ENCODE results near the gene FGA.

The FGA gene

GRCh38 chr4:154590329-154591006 lies at the start of gene FGA:
TSS of gene FGA (minus strand) at chr4:154590742. CDS start at chr4:154590687, 55 bp downstream.
- DNase-seq = no peak

GRCh38 chr4:154634058-154634457 lies 43.5 kb upstream of the FGA start:
- no peak for DNase-seq

DNA sequence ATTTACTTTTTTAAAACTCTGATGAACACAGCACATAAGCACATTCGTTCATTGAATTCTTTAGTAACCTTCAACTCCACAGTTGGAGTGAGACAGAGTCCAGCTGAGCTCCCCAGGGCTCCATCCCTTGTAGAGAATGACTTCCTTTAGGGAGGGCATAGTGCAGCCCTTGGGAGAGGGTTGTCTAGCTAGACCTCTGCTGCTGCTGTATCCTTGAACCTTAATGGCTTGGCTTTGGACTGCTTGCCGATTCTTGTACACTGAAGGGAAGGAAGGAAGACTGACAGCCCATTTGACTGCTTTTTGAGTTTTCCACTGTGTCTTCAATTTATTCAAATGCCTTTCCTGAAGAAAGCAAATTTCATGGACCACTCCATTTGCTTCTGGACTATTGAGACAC lies 41.3 kb upstream of the FGA start:
- no peak for DNase-seq

DNA sequence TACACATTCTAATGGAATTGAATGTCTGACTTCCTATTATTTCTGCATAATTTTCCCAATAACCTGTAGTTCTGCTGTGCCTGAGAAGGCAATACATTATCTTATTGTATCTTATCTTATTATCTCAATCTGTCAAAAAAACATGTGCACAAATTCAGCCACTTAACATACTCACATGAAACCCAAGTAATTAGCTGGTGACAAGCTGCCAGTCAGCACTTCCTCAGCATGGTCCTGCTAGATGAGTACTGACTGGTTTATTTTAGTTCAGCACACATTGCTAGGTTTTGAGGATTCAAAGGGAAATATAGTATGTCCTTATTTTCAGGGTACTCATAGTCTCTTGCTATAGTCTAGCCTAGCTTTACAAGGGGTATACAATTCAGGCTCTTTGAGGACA lies 39.8 kb upstream of the FGA start:
- no peak for DNase-seq

DNA sequence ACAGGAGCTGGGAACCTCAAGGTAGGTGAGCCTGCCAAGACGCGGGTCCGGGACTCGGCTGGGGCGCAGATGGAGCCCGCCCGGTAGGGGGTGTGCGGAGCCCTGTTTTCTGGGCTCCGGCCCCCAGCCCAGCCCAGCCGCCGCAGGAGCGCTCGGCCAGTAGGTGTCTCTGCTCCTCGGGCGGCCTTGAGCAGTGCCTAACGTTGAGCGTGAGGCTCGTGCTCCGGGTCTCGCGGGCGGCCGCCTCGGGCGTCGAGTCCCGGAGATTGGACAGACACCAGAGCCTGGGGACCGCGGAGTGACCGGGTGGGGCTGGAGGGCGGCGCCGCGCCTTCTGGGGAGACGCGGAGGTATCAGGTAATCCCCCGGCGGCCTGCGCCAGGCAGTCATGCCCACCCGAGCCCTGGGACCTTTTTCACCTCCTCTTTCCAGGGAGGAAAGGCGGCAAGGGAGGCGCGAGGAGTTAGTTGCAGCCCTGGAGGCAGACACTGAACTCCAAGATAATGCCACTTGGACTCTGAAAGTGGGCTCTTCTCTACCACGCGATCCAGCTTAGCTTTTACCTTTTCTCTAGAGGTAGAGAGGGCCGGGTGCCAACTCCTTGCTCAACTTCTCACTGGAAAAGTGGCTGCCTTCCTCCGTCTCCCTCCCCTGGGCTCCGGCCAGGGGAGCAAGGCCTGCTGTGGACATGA lies 36.4 kb upstream of the FGA start:
- DNase-seq = peak; percentile 37

DNA sequence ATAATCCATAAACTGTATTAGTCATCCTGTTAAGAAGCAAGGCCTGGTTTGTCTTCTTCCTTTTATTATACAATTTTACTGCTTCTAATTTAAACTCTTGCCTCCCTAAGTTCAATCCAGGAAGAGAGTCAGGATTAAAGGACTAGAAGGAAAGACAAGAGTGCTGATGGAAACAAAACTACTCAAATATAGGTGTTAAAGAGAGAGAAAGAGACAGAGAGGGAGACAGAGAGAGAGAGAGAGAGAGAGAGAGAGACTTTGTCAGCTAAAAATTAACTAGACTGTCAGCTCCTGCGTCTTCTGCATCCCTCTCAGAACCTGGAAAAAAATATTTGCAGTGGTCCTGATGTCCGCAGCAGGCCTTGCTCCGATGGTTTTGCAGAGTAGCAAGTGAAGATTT lies 35.4 kb upstream of the FGA start:
- DNase-seq = no peak

DNA sequence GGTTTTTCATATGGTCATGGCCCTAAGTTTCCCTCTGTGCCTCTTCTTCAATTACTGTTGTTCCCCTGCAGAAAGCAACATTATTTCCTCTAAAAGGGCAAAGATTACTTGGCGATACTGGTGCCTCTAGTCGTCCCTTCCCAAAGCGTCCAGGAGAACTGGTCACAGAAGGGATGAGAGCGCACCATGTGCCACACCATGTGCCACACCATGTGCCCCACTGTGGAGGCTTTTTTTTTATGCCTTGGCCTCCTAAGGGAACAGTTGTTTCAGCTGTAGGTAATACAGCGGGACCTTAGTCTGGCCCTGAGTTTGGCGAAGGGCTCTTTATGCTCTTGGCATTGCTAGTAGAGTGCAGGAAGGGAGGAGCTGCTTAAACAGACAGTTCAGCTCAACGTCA lies 33.5 kb upstream of the FGA start:
- no peak for DNase-seq

- DNase-seq = no peak
Observed at GRCh38 chr4:154623436-154623835, 32.9 kb upstream of the FGA start.

- peak; percentile 18 for DNase-seq
Observed at GRCh38 chr4:154622598-154622997, 32.1 kb upstream of the FGA start.

DNA sequence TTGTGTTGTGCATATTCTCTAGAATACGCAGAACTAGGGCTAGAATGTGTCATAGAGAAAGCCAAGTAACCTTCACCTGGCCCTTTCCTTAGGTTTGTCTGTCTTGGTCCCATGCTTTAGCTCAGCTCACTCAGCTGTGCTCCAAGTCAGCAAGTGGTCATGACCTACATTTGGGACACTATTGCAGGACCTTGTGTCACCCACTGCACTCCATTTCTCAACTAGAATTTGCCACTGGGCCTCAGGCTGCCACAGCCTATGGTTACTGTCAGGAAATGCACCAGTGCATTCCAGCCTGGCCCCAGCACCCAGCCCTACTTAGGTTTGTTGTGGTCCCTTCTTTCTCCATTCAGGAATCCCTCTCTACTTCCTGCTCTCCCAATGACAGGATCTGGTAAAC lies 29.6 kb upstream of the FGA start:
- no peak for DNase-seq

- DNase-seq = no peak
Observed at GRCh38 chr4:154618708-154619315, 28.3 kb upstream of the FGA start.

DNA sequence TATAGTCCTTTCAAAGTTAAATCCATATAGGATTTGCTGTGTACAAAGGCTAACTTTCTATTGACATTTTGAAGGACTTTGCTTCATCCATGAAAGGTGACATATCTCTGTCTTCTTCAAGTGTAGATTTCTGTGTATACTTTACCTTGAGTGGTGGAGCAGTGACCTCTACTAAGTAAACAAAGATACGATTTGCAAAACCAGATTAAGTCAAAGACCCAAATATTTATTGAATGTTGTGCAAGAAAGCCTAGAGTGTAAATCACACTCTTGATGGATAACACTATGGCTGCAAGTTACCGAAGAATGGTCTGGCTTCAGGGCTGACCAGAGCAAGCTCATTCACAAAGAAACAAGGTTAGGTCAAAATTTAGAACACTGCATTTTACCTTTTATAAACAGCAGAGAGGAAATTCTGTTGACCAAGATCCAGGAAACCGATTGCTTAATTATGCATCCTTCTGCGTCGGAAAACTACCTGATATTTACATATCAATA lies 27.3 kb upstream of the FGA start:
- DNase-seq = no peak

- no peak for DNase-seq
Observed at GRCh38 chr4:154616731-154617130, 26.2 kb upstream of the FGA start.

DNA sequence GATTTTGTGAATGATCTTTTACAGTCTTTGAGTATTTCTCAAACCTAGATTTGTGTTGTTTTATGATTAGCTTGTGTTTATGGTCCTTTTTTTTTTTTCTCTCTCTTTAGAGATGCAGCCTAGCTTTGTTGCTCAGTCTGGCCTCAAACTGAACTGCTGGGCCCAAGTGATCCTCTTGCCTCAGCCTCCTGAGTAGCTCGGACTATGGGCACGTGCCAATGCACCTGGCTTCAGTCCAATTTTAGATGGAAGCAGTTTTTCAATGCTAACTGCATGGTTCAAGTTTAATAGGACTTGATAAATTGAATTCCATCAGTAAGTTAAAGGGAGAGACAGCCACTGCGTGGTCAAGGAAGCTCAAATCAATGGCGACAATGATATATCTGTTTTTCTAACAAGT lies 25.7 kb upstream of the FGA start:
- DNase-seq = no peak

DNA sequence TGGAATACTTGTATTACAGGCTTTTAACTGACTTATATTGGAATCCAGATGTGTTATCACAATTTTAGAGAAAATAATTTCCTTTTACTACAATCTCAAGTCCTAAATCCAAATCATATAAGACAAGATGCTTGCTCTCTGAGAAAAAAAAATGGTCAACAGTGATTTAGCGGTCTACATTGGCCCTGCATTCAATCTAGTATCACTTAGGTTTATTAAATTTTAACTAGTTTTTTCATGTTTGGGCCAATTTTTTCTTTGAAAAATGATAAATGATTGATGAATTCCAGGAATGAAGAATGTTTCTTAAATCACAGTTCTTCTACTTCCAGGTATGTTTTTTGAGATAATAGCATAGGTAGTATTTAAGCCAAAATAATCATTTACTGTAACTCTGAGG lies 24.7 kb upstream of the FGA start:
- no peak for DNase-seq

GRCh38 chr4:154614306-154614705 lies 23.8 kb upstream of the FGA start:
- DNase-seq = no peak

DNA sequence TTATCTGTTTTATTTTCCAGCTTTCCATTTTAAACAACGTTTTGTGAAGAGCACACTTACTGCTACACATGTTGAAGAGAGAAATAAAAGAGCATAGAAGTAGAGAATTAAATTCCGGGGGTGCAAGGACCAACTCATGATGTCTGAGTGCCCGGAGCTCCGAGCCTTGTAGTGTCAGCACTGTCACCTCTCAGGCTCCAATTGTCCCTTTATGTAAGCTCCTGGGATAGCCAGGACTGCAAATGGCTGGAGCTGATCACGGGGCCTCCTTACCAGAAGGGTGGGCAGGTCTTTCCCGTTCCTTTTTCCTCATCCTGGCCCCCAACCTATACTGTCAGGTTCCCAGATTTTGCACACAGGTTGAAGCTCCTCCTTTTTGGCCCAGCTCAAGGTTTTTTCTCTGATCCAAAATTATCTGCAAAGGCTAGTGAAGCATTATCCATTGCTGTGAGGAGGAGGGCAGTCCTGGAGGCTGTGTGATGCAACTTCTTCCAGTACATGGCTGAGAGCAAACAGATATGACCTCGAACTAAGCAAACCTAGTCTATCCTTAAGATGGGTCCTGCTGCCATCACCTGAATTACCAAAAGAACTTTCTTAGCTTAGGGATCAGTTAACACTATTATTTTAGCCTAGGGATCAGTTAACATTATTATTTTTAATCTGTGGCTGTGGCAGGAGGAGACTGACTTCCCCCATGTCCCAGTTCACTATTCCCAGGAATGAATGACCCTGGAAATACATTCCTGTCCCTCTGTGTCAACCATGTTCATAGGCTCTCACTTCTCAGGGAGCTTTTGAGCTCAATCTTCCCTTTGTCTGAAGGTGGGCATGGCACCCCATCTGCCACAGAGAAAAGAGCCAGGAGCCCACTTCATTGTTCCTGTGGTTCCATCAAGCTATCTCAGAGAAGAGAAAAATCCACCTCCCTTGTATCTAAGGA lies 22.2 kb upstream of the FGA start, which contains the start of gene FGG:
Gene FGG, minus strand, starts transcription at position 185 of the 943 bp plus-strand sequence. Its CDS starts 47 bp downstream, at position 138.
- DNase-seq = no peak

- no peak for DNase-seq
Observed at GRCh38 chr4:154611833-154612232, 21.3 kb upstream of the FGA start.

- DNase-seq = no peak
Observed at GRCh38 chr4:154610582-154610981, 20.0 kb upstream of the FGA start.

- no peak for DNase-seq
Observed at GRCh38 chr4:154609532-154609931, 19.0 kb upstream of the FGA start.

GRCh38 chr4:154608361-154609252 lies 18.1 kb upstream of the FGA start:
- DNase-seq = no peak

All from 8988T (cell line).